HepG2 (cell line): ENCODE data around the gene ATG16L2. TPM values are rescaled to one million over a fixed set of nuclear protein-coding genes. Genes with fewer than 3 reads are reported as not detected.

ENCODE experiments used
- ARNT ChIP-seq: fragments of 450-650 bp; IDR thresholded peaks from 2 replicates; pipeline ENCODE4 v1.6.1; 2017
- HNF1A ChIP-seq, 2 experiments: sonication (generic) in 1 of 2; formaldehyde crosslinking in 1 of 2; IDR thresholded peaks; 2 replicates each; pipeline versions ENCODE4 v1.4.0 to v1.6.1; 2016 to 2020; ENCODE audit warnings: borderline replicate concordance in 1 of 2, low read depth in 1 of 2, mild to moderate bottlenecking in 1 of 2, missing genetic modification reagents in 1 of 2
- HNF4G ChIP-seq, 2 experiments: sonication (generic) in 1 of 2; formaldehyde crosslinking in 1 of 2; IDR thresholded peaks; 2 replicates each; pipeline versions ENCODE4 v1.4.0 to v1.6.1; 2011 to 2020; ENCODE audit warnings: borderline replicate concordance in 2 of 2, low read depth in 2 of 2, mild to moderate bottlenecking in 2 of 2, low read length in 1 of 2, missing genetic modification reagents in 1 of 2, moderate library complexity in 1 of 2
- IRF2 ChIP-seq: IDR thresholded peaks from 2 replicates; pipeline ENCODE4 v1.6.1; 2018; ENCODE audit warnings: missing genetic modification reagents, missing compliant biosample characterization
- KAT7 ChIP-seq: IDR thresholded peaks from 2 replicates; pipeline ENCODE4 v1.6.1; 2018; ENCODE audit warnings: borderline replicate concordance, missing compliant biosample characterization
- MIER2 ChIP-seq: IDR thresholded peaks from 2 replicates; pipeline ENCODE4 v1.6.1; 2016; ENCODE audit warnings: missing biosample characterization, missing genetic modification reagents
- MYC ChIP-seq: sonication (generic); formaldehyde crosslinking; IDR thresholded peaks from 2 replicates; pipeline ENCODE4 v1.9.0; 2021; ENCODE audit warnings: missing genetic modification reagents, borderline replicate concordance
- NFKBIZ ChIP-seq: IDR thresholded peaks from 2 replicates; pipeline ENCODE4 v1.6.1; 2018; ENCODE audit warnings: missing genetic modification reagents, missing compliant biosample characterization
- PATZ1 ChIP-seq: sonication (generic); formaldehyde crosslinking; IDR thresholded peaks from 2 replicates; pipeline ENCODE4 v1.4.0; 2020; ENCODE audit warnings: missing genetic modification reagents
- SMYD3 ChIP-seq: sonication (generic); formaldehyde crosslinking; IDR thresholded peaks from 2 replicates; pipeline ENCODE4 v1.8.1; 2023; ENCODE audit warnings: mild to moderate bottlenecking, missing genetic modification reagents
- TBP ChIP-seq: sonication (generic); formaldehyde crosslinking; IDR thresholded peaks from 2 replicates; pipeline ENCODE4 v1.5.0; 2020; ENCODE audit warnings: missing genetic modification reagents
- TSC22D2 ChIP-seq: sonication (generic); formaldehyde crosslinking; IDR thresholded peaks from 2 replicates; pipeline ENCODE4 v1.5.1; 2020; ENCODE audit warnings: missing genetic modification reagents, mild to moderate bottlenecking, borderline replicate concordance
- ZFYVE20 ChIP-seq: sonication (generic); formaldehyde crosslinking; IDR thresholded peaks from 2 replicates; pipeline ENCODE4 v1.8.0; 2023; ENCODE audit warnings: low read depth, mild to moderate bottlenecking, moderate library complexity, missing genetic modification reagents, borderline replicate concordance
- ZNF225 ChIP-seq: sonication (generic); formaldehyde crosslinking; IDR thresholded peaks from 2 replicates; pipeline ENCODE4 v1.4.0; 2020; ENCODE audit warnings: mild to moderate bottlenecking, missing genetic modification reagents
- ZNF263 ChIP-seq: sonication (generic); formaldehyde crosslinking; IDR thresholded peaks from 2 replicates; pipeline ENCODE4 v1.4.0; 2020; ENCODE audit warnings: missing genetic modification reagents
- ZNF383 ChIP-seq: sonication (generic); formaldehyde crosslinking; IDR thresholded peaks from 2 replicates; pipeline ENCODE4 v1.4.0; 2020; ENCODE audit warnings: missing genetic modification reagents, mild to moderate bottlenecking, borderline replicate concordance
- polyA plus RNA-seq, 8 experiments: library from polyadenylated mRNA; depleted of rRNA in 3 of 8; stranded (reverse) in 7 of 8; unstranded in 1 of 8; fragments of >200 nt; fragmentation: Illumina TruSeq in 4 of 8; extraction: Trizol in 4 of 8; gene quantifications; 2 replicates each; pipeline versions ENCODE4 v1.2.1 to v1.2.3, GENCODE V29; 2011 to 2016; ENCODE audit warnings: low read depth in 4 of 8, missing spikeins in 1 of 8, mixed read lengths in 1 of 8; ENCODE audit not compliant: insufficient read depth in 1 of 8
- total RNA-seq, 5 experiments: library from RNA; depleted of rRNA; stranded (reverse); fragments of >200 nt; fragmentation: Illumina TruSeq; extraction: Trizol; gene quantifications; 2 replicates each; pipeline ENCODE4 v1.2.3, GENCODE V29; 2016; ENCODE audit warnings: low read depth in 1 of 5
- TF ChIP-seq, protein P1 (sequence below): sonication (generic); formaldehyde crosslinking; IDR thresholded peaks from 2 replicates; pipeline ENCODE4 v1.4.0; 2020; ENCODE audit warnings: mild to moderate bottlenecking, missing genetic modification reagents
- TF ChIP-seq, protein P2 (sequence below): sonication (generic); formaldehyde crosslinking; IDR thresholded peaks from 2 replicates; pipeline ENCODE4 v1.4.0; 2020; ENCODE audit warnings: missing genetic modification reagents, mild to moderate bottlenecking, borderline replicate concordance

Gene ATG16L2
- total and polyA plus RNA-seq, 2 of the 13 experiments (the other 11 are each of a cell fraction or from before 2014, with no cell fraction given), result 6.2 to 14.8 TPM

GRCh38 chr11:72789493-72790131 is 24.6 kb upstream of the ATG16L2 start (continued):
- TF ChIP-seq HNF1A (IDR thresholded peaks at IDR 0.05; ENCODE audit: low read depth), result no peak
- TF ChIP-seq HNF1A (CRISPR knock-in tag; IDR thresholded peaks at IDR 0.05; ENCODE audit: borderline replicate concordance), result 0 out of 2 replicates have a peak, but pooled peaks have one; percentile 16
- no peak for TF ChIP-seq TSC22D2
- no peak for TF ChIP-seq ZFYVE20 (CRISPR knock-in tag)
- TF ChIP-seq TBP (CRISPR knock-in tag), result no peak
- peak; percentile 26; the same call in 1 of the 2 replicates for TF ChIP-seq ZNF225 (CRISPR knock-in tag)
- no peak for TF ChIP-seq MIER2
- peak; percentile 45; the same call in 1 of the 2 replicates for TF ChIP-seq HNF4G (IDR thresholded peaks at IDR 0.05; ENCODE audit: borderline replicate concordance, low read depth, low read length)
- TF ChIP-seq HNF4G (CRISPR knock-in tag; IDR thresholded peaks at IDR 0.05; ENCODE audit: borderline replicate concordance, low read depth), result no peak
- TF ChIP-seq IRF2 (CRISPR knock-in tag), result no peak
- TF ChIP-seq ZNF263 (CRISPR knock-in tag), result peak; percentile 95
- TF ChIP-seq KAT7 (CRISPR knock-in tag), result no peak
- TF ChIP-seq, protein P1, sequence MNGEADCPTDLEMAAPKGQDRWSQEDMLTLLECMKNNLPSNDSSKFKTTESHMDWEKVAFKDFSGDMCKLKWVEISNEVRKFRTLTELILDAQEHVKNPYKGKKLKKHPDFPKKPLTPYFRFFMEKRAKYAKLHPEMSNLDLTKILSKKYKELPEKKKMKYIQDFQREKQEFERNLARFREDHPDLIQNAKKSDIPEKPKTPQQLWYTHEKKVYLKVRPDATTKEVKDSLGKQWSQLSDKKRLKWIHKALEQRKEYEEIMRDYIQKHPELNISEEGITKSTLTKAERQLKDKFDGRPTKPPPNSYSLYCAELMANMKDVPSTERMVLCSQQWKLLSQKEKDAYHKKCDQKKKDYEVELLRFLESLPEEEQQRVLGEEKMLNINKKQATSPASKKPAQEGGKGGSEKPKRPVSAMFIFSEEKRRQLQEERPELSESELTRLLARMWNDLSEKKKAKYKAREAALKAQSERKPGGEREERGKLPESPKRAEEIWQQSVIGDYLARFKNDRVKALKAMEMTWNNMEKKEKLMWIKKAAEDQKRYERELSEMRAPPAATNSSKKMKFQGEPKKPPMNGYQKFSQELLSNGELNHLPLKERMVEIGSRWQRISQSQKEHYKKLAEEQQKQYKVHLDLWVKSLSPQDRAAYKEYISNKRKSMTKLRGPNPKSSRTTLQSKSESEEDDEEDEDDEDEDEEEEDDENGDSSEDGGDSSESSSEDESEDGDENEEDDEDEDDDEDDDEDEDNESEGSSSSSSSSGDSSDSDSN (CRISPR knock-in tag), result no peak
- peak; percentile 48; the same call in 1 of the 2 replicates for TF ChIP-seq MYC (CRISPR knock-in tag)
- no peak for TF ChIP-seq ARNT
- 0 out of 2 replicates have a peak, but pooled peaks have one; percentile 28 for TF ChIP-seq PATZ1 (CRISPR knock-in tag)
- TF ChIP-seq NFKBIZ (CRISPR knock-in tag), result no peak
- TF ChIP-seq ZNF383 (CRISPR knock-in tag), result 0 out of 2 replicates have a peak, but pooled peaks have one; percentile 74
- TF ChIP-seq SMYD3, result no peak
- TF ChIP-seq, protein P2, sequence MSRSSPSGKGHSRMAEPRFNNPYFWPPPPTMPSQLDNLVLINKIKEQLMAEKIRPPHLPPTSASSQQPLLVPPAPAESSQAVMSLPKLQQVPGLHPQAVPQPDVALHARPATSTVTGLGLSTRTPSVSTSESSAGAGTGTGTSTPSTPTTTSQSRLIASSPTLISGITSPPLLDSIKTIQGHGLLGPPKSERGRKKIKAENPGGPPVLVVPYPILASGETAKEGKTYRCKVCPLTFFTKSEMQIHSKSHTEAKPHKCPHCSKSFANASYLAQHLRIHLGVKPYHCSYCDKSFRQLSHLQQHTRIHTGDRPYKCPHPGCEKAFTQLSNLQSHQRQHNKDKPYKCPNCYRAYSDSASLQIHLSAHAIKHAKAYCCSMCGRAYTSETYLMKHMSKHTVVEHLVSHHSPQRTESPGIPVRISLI (CRISPR knock-in tag), result no peak
